Tongue (tissue), 2 donors: ENCODE results near the gene HLA-A. TPM values are rescaled to one million over a fixed set of nuclear protein-coding genes. Genes with fewer than 3 reads are reported as not detected.
A peak's percentile ranks its signal among the peaks of the same experiment; 100 is the strongest.
"Not testable (repeated sequence)": the region's sequence is repeated elsewhere in the genome, so short reads cannot be mapped to it uniquely, and the experiment has no call there.

Experiments
- DNase-seq: peaks from one replicate; pipeline ENCODE4 v3.0.0-alpha.2; 2015
- total RNA-seq: library from RNA; depleted of rRNA; stranded (reverse); fragments of >200 nt; gene quantifications from one replicate; pipeline ENCODE4 v1.2.3, GENCODE V29; 2014

The HLA-A gene
- total RNA-seq, 1 donor from 2014 or later = 134 TPM

DNA sequence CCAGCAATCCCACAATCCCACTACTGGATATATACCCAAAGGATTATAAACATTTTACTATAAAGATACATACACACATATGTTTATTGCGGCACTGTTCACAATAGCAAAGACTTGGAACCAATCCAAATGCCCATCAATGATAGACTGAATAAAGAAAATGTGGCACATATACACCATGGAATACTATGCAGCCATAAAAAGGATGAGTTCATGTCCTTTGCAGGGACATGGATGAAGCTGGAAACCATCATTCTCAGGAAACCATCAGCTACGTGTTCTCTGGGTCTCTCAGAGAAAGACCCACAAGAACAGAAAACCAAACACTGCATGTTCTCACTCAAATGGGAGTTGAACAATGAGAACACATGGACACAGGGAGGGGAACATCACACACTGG, 21.4 kb downstream of the HLA-A start:
- DNase-seq = not testable (repeated sequence)

DNA sequence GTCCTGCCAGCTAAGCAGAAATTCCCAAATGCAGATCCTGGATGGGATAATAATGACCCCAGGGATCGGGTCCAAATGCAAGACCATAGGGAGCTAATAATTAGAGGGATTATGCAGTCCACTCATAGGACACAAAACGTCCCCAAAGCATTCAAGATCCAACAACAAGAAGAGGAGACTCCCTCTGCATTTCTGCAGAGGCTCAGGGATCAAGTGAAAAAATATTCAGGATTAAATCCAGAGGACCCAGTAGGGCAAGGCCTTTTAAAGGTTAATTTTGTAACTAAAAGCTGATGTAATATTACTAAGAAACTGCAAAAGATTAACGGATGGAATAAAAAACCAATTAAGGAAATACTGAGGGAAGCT, 22.2 kb downstream of the HLA-A start:
- no peak for DNase-seq

DNA sequence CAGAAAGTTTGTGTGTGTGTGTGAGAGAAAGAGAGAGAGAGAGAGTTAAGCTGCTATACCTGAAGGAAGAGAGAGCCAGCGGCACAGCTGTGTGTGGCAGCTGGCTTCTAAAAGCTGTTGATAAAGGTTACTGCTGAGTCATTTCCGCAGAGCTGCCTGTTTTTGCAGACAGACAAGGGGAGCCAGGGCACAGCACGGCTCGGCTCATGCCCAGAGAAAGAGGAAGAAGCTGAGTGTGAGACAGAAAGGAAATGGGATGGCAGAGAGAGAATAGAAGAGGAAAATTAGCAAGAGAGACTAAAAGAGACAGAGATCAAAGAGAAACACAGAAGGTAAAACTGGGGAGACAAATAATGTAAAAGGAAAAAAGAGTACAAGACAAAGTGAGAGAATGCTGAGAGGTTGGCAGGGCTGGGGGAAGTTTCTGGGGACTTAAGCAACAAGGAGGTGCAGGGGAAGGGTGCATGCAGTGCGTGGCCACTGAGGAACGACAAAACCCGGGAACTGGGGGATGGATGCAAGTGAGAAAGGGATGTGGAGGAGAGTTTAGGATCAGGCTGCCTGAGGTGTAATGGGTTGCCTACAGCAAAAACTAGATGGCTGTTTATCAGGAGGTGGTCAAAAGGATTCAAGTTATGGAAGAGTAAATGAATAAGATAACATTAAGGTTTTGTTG, 22.7 kb downstream of the HLA-A start:
- peak; percentile 72 for DNase-seq

GRCh38 chr6:29965563-29965872, 23.2 kb downstream of the HLA-A start:
- no peak for DNase-seq

- peak; percentile 85 for DNase-seq
Observed at GRCh38 chr6:29965873-29966601, 23.7 kb downstream of the HLA-A start.

DNA sequence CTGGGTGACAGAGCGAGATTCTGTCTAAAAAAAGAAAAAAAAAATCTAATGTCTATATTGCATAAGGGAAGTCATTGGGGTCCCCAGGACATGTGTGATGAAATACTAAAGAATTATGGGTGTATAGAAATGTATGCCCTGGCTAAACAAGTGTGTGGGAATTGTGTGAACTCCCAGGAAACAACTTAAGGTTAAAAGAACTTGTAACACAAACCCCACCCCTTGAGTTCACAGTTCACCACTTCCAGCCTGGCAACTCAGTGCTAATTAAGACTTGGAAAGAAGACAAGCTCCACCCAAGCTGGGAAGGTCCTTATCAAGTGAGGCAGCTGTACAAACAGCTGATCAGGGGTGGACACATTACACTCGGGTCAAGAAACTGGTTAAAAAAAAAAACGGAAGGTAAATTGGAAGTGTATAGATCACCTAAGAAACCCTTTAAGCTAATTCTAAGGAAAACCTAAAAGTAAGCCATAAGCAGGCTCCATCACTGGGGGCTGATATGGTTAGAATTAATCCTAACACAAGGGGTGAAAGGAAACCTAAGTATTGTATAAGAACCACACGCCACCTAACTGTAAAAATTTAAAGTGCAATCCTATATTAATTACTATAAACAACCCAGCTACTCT, 25.2 kb downstream of the HLA-A start:
- peak; percentile 62 for DNase-seq

GRCh38 chr6:29968130-29968529, 25.8 kb downstream of the HLA-A start:
- peak; percentile 15 for DNase-seq

DNA sequence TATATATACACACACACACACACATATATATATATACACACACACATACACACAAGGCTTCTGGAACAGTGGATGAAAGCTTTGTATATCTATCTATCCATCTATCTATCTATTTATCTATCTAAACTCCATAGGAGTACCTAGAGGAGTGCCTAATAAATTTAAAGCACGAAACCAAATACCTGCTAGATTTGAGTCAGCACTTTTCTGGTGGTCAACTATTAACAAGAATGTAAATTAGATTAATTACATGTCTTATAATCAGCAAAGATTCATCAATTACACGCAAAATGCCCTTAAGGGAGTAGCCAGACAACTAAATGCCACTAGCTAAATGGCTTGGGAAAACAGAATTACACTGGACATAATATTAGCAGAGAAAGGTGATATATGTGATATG, 26.6 kb downstream of the HLA-A start:
- no peak for DNase-seq

GRCh38 chr6:29970711-29971110, 28.4 kb downstream of the HLA-A start:
- DNase-seq = no peak

DNA sequence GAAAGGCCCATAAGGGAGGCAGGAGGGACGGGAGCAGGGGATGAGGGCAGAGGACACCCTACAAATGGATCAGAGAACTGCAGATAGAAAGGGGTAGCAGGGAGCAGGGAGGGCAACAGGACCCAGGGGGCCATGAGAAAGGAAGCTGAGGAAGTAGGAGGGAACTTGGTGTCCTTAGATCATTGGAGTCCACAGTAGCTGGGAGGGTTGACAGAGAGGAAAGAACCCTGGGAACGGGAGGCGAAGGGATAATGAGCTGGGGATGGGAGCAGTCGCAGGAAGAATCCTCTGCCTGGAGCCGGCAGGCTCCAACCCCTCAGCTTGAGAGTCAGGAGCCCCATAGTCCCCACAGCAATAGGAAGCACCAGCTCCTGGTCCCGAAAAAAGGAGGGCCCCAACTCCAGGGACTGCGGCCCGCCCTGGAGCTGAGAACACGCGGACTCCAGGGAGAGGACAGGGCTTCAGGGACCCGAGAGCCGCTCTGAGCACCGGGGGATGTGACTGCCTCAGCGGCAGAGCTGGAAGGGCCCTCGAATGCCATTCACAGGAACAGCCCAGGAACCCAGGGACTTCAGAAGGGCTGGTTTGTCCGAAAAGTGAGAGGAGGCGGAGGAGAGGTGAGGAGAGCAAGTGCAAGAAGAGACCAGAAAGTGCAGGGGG, 32.7 kb downstream of the HLA-A start:
- DNase-seq = no peak

DNA sequence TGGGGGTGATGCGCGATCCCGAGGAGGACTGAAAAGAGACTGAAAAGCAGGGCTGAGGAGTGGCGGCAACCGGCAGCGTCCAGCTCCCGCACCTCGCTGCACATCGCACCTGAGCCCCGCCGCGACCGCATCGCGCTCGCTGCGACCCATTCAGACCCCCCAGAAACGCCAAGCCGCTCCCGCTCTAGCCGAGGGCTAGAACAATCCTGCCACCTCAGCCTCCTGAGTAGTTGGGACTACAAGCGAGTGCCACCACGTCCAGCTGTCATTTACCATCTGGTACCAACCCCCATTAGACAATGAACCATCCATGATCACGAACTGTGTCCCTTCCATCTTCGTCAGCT, 33.2 kb downstream of the HLA-A start:
- DNase-seq = no peak

- no peak for DNase-seq
Observed at GRCh38 chr6:29976253-29976587, 33.9 kb downstream of the HLA-A start.

- peak; percentile 80 for DNase-seq
Observed at GRCh38 chr6:29976588-29977424, 34.5 kb downstream of the HLA-A start.

DNA sequence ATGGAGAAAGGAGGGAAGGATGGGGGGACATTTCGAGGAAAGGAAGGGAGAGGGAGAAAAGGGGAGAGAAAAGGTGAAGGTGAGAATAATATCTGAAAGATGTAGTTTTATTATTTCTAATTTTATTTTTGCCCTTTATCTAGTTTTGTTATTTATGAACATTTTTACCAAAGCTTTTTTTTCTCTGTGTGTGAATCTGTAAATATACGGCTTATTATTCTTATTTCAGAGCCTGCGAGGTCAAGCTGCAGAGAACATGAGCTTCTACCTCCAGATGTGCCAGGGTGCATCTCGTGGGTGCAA, 35.0 kb downstream of the HLA-A start:
- DNase-seq = no peak

GRCh38 chr6:29980013-29980412, 37.7 kb downstream of the HLA-A start:
- DNase-seq = not testable (repeated sequence)

GRCh38 chr6:29980511-29980910, 38.2 kb downstream of the HLA-A start:
- no peak for DNase-seq

DNA sequence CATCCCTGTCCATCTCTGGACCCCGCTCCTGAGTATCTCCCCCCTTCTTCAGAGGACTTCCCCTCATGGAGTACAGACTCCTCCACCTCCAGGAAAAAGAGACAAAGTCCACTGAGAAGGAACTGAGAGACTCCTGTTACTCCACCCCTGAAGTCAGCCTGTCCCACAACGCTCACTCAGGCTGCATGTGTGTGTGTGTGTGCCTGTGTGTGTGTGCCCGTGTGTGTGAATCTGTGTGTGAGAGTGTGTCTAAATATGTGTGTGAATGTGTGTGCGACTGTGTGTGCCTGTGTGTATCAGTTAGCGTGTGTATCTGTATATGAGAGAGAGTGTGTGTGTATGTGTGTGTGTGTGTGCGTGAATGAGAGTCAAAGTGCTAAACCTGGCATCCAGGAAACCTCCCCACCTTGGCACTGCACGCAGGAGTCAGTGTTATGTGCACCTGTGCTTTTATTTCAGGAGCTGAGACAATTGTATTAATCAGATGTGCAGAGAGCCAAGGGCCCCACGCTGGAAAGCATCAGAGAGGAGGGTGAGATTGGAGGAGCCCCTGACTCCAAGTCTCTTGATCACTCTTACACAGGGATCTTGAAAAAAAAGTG, 39.0 kb downstream of the HLA-A start:
- DNase-seq = no peak

- DNase-seq = no peak
Observed at GRCh38 chr6:29982097-29982496, 39.8 kb downstream of the HLA-A start.

- DNase-seq = no peak
Observed at GRCh38 chr6:29984232-29984631, 41.9 kb downstream of the HLA-A start.

GRCh38 chr6:29984992-29985391, 42.7 kb downstream of the HLA-A start:
- DNase-seq = no peak

DNA sequence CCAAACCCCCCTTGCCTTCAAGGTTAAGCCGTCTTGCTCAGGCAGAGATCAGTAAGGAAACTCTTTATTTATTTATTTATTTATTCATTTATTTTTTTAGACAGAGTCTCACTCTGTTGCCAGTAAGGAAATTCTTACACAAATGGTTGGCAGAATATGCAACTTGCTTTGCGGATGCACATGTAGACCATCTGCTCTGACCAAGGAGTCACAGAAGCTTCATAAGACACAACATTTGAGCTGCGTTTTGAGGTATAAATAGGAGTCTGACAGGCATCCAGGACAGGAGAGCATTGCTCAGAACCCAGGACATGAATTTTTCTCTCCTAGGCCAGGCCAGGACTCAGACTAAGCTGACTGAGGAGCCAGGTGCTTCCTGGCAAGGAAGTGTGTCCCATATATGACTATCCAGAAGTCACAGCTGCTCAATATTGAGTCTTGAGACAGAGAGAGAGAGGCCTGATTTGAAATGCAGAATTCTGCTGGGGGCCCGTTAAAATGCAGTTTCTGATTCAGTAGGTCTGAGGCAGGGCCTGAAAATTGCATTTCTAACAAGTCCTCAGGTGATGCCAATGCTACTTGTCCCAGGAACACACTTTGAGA, 43.9 kb downstream of the HLA-A start:
- no peak for DNase-seq

- no peak for DNase-seq
Observed at GRCh38 chr6:29989211-29989610, 46.9 kb downstream of the HLA-A start.
